ENCODE measurements around the gene NOBOX. TPM values are rescaled to one million over a fixed set of nuclear protein-coding genes. Genes with fewer than 3 reads are reported as not detected.
A peak's percentile ranks its signal among the peaks of the same experiment; 100 is the strongest.
"Not testable (repeated sequence)": the region's sequence is repeated elsewhere in the genome, so short reads cannot be mapped to it uniquely, and the experiment has no call there.

NOBOX gene
- total RNA-seq (2014; rRNA removed; shearing (Covaris generic)): not detected in 2 replicates

DNA sequence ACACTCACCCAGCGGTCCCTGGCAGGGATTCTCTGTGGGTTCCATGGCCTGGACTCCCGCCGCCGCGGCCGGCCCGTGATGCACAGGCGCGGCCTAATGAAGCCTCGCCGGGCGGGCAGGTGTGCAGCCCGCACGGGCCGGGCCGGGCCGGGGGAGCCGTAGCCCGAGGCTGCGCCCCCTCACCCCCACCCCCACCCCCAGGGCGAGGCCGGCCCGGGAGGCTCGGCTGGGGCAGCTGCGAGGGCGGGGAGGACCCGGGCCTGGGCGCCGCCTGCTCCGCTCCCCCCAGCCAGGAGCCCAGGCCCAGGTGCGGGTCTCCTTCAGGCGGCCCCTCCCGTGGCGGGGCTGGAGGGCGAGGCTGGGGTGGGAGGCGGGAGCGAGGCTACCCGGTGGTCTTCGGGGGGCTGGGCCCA is at the start of gene NOBOX:
TSS of gene NOBOX (minus strand) at position 45 of the 413 bp plus-strand sequence.
- no peak for DNase-seq (ENCODE audit: low spot score)

DNA sequence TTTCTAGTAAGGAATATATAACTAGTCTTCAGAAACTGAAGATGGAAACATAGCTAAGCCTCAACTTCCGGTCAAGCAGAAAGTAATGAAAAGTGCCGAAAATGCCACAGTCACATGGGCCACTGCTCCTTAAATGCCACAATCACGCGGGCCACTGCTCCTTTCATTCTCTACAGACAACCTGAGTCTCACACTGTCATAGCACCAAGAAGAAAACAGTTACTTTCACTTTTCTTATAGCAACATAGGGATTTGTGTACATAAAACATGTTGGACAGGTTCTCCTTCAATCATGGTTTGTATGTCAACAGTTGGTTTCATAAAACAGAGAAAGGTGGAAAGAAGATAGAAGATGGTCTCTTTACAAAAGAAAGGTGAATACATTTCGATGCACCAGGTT is 48.6 kb upstream of the NOBOX start:
- DNase-seq (ENCODE audit: low spot score): peak; percentile 12

DNA sequence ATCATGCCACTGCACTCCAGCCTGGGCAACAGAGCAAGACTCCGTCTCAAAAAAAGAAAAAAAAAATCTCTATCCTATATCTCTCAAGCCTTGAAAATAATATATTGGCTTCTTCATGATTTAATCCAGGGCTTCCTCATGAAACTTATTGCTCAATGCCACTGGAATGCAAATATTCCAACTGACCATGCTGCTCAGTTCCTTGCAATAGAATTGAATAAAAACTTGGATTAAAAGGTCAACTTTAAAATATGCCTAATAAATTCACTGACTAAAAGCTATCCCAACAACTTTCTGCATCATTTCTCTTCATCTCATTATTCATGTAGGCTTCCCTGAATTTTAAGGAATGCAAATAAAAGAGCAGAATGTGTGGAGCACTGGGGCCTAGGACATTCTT is 42.1 kb upstream of the NOBOX start:
- DNase-seq (ENCODE audit: low spot score): no peak

GRCh38 chr7:144439717-144440205 is 36.3 kb upstream of the NOBOX start:
- no peak for DNase-seq (ENCODE audit: low spot score)

DNA sequence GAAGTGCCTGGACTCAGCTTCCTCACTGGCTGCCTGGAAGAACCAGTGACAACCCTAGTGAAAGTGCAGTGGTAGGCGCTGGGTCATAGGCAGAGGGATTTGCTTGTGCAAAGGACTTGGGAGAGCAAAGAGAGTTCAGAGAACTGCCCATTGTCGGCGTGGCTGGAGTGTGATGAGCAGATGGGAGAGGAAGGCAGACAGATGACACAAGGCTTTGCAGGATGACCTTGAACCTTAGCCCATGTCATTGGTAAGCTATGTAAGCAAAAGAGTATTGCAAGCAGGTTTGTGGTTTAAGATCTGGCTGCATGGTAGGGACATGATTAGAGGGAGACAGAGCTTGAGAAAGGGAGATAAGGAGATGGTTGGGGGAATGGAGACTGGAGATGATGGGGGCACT is 35.3 kb upstream of the NOBOX start:
- no peak for DNase-seq (ENCODE audit: low spot score)

DNA sequence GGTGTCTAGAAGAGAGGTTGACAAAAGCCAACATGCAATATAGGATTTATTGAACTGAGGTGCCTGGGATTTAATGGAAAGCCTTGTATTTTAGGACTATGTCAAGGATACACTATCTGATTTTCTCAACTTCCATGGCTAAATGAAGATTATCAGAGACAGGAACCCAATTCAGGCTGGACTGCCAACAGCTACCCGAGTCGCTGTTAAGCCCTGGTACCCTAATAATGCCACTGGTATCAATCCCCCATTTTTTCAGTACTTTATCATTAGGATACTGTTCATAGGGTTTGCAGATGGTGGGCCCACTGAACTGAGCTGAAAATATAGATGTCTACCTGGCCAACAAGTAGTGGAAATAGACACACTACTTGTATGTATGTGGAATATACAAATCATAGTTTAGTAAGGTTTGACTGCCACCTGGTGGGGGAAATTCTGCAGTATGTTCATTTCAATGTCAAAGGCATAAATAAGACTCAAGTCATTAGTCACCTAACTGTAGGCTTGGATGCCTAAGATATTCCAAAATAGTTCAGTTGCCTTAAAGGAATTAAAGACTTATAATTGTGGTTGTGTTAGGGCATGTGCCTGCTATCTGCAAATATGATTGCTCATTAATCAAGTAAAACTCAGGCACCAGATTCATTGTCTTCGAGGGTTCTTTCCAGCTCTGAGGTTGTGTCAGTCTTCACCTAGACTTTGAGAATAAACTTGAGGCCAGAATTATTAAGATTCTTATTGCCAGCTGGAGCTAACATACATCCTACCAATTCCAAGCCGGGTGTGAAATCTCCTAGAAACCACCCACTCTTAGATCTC is 34.1 kb upstream of the NOBOX start:
- DNase-seq (ENCODE audit: low spot score): peak; percentile 44

GRCh38 chr7:144436500-144436899 is 33.0 kb upstream of the NOBOX start:
- no peak for DNase-seq (ENCODE audit: low spot score)

DNA sequence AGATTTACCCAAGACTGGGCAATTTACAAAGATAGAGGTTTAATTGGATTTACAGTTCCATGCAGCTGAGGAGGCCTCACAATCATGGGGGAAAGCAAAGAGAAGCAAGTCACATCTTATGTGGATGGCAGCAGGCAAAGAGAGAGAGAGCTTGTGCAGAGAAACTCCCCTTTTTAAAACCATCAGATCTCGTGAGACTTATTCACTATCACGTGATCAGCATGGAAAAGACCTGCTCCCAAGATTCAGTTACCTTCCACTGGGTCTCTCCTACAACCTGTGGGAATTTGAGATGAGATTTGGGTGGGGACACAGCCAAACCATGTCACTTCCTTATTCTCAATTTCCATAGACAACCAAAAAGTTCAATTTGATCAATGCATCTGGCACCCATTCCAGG is 24.9 kb upstream of the NOBOX start:
- no peak for DNase-seq (ENCODE audit: low spot score)

DNA sequence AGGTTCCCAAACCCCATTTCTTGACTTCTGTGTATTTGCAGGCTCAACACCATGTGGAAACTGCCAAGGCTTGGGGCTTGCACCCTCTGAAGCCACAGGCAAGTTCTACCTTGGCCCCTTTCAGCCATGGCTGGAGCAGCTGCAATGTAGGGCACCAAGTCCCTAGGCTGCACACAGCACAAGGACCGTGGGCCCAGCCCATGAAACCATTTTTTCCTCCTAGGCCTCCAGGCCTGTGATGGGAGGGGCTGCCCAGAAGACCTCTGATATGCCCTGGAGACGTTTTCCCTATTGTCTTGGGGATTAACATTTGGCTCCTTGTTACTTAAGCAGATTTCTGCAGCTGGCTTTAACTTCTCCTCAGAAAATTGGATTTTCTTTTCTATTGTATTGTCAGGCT is 24.0 kb upstream of the NOBOX start:
- DNase-seq (ENCODE audit: low spot score): not testable (repeated sequence)

GRCh38 chr7:144418931-144419330 is 15.4 kb upstream of the NOBOX start:
- DNase-seq (ENCODE audit: low spot score): not testable (repeated sequence)

DNA sequence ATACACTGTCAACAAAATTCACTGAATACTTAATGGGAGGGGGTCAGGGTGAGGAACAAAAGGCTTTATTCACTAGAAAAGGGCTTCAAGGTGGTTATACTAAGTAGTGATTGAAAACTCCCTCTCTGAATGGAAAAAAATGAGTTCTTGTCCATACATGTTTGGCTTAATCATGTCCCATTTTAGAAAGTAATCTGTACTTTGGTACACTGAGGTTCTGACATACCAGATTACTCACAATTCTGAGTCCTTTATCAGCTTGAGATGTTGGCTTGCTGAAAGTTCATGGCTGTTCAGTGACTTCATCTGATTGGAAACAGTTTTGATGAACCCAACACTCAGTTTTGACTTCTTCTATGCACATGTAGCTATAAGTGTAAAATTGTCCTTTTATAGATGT is 12.8 kb upstream of the NOBOX start:
- no peak for DNase-seq (ENCODE audit: low spot score)

DNA sequence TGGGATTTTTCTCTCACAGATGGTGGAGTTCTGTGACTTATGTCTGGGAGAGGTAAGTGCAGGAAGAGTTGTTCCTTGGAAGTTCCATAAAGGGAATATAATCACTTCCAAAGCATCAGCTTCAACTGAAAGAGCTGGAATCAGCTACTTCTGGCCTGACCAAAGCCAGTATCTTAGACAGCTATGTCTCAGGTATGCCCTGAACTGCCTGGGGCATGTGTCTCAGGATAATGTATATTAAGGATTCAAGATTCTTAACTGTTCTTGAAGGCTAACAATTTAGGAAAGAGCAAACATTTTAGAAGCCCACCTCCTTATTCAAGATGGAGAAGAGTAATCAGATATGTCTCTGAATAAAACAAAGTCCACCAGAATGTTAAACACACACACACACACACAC is 12.4 kb upstream of the NOBOX start:
- no peak for DNase-seq (ENCODE audit: low spot score)

GRCh38 chr7:144414815-144415214 is 11.3 kb upstream of the NOBOX start:
- DNase-seq (ENCODE audit: low spot score): no peak

DNA sequence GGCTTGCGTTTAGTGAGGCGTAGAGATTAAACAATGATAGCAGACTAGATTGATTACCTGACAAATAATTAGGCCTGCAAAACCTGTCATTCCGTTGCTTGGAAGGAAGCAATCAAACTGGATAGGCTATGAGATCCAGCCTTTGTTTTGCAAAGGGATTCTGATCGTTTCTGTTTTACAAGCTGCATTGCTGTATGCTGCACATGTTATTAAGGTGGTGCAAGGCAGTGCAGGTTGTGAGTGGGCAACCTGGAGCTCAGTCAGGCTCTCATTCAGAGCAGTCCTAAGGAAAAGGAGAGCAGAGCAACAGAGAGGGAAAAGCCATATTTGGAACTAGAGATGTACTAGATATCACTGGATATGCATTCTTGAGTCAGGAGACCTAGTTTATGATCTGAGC is 6.9 kb upstream of the NOBOX start:
- DNase-seq (ENCODE audit: low spot score): no peak

GRCh38 chr7:144408121-144408520 is 4.6 kb upstream of the NOBOX start:
- DNase-seq (ENCODE audit: low spot score): peak; percentile 47

- no peak for DNase-seq (ENCODE audit: low spot score)
These were observed 3.9 kb upstream of the NOBOX start for GRCh38 chr7:144407266-144407931.

DNA sequence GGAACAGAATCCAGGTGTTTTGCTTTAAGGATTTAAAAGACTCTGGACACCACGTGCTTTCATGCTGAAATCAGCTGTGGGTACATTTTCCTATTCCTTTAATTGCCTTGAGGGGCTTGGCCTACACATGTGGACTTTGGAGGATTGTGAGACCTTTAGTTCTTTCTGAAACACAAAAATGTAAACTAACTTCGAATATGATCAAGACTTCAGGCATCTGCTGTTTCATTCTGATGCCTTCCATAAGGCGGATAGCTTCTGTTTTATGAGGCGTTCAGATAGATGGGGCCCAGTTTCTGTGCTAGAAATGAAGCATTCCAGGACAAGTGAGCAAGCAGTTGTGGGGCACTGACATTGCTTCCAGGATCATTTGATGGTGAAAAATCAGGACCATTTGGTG is 1.5 kb upstream of the NOBOX start:
- no peak for DNase-seq (ENCODE audit: low spot score)

- DNase-seq (ENCODE audit: low spot score): no peak
These were observed 391 bp downstream of the NOBOX start for GRCh38 chr7:144403102-144403501.

- no peak for DNase-seq (ENCODE audit: low spot score)
These were observed 2.0 kb downstream of the NOBOX start for GRCh38 chr7:144401490-144401889.

GRCh38 chr7:144399946-144400345 is 3.5 kb downstream of the NOBOX start:
- DNase-seq (ENCODE audit: low spot score): no peak

DNA sequence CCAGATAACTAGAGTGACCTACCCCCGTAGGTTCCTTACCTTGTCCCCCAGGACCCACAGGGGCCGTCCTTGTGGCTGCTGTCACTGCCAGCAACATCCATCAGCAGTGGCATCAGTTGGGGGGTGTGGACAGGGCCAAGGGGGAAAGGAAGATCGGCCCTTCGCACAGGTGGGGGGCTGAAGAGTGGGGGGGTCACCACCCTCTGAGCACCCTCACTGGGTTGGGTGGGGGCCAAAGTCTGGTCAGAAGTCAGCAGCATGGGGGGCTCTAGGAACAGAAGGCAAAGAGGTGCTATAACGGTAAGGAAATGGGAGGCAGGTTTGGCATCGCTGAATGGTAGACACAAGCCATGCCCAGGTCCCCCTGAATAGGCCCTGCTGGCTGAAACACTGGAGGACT is 4.6 kb downstream of the NOBOX start:
- DNase-seq (ENCODE audit: low spot score): no peak

DNA sequence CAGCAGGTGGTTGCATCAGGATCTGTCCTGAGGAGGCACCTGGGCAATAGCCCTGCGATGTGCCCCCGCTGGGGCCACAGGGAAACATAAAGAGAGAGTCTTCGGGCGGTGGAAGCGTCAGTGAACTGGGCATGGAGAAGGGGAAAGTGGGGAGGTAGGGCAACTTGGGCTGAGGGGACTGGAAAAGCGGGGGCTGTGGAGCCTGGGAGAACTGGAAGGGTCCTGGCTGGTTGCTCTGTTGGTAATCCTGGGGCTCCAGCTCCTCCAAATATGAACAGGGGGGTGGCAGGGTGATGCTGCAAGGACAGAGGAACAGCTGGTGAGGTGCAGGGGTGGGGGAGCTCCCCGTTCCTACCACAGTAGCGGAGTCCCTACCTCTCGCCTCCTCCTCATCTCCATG is 5.2 kb downstream of the NOBOX start:
- DNase-seq (ENCODE audit: low spot score): no peak

GRCh38 chr7:144397086-144397485 is 6.4 kb downstream of the NOBOX start:
- no peak for DNase-seq (ENCODE audit: low spot score)
